Measurements from ENCODE around the gene ATL3.
"Not testable (repeated sequence)": the region's sequence is repeated elsewhere in the genome, so short reads cannot be mapped to it uniquely, and the experiment has no call there.

Gene ATL3

DNA sequence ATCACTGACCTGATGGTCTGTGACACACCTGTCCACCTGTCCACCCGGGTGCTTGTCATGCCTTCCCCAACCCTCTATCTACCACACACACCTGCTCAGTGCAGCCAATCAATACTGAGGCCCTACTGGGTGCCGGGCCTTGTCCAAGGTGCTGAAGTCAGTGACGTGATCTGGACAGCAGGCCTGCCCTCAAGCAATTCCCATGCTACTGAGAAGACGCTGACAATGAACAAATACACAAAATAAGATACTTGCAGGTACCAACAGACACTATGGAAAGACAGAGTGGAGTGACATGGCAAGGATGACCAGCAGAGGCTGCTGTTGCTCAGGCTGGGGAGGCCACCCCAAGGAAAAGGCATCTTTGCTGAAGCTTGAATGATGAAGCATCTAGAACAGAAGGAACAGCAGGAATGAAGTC is 78.2 kb downstream of the ATL3 start:
- DNase-seq (ENCODE audit: low read depth, low spot score), result peak; percentile 45

DNA sequence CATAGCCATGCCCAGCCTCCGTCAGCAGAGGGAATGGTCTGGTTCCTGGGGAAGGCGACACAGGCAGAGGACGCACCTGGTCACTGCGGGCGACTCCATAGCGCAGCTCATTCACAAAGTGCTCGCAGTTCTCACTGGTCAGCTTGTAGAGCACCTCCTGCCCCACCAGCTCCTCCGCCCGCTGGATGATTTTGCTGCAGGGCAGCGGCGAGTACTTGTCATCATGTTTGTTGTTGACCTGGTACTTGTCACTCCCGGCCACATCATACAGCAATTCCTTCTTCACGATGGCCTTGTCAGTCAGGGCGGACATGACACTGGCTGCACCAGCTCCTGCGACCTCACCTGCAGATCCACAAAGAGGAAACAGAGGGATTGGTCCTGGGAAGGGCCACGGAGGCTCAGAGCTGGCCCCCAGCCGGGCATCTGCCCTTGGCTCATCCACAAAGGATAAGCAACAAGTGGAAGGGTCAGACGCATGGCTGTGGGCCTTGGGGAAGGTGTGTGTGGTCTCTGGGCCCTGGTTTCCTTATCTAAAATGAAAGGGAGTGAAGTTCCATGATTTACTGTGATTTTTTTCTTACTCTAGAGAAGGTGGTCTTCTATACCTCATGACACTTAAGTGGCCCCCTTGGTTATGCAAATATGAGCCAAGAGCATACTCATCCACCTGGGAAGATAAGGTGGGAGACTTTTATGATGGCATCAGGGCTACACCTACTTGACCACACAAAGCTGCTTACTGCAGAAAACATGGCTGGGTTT is 81.0 kb downstream of the ATL3 start:
- DNase-seq (ENCODE audit: low read depth, low spot score), result no peak

DNA sequence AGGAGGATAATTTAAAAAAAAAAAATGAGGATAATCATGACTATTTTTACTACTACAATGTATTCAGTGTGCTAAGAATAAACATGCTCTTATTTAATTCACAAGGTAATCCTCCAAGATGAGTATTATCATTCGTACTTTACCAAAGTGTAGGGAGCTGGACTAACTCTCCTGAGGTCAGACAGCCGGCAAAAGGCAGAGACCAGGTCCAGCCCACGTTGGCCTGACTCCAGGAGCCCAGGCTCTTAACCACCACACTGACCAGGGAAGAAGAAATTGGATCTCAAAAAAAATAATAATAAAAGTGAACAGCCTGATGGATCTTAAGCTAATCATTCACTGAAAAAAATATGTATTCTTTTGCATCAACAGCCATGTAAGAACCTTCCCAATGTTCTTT is 82.2 kb downstream of the ATL3 start:
- no peak for DNase-seq (ENCODE audit: low read depth, low spot score)

DNA sequence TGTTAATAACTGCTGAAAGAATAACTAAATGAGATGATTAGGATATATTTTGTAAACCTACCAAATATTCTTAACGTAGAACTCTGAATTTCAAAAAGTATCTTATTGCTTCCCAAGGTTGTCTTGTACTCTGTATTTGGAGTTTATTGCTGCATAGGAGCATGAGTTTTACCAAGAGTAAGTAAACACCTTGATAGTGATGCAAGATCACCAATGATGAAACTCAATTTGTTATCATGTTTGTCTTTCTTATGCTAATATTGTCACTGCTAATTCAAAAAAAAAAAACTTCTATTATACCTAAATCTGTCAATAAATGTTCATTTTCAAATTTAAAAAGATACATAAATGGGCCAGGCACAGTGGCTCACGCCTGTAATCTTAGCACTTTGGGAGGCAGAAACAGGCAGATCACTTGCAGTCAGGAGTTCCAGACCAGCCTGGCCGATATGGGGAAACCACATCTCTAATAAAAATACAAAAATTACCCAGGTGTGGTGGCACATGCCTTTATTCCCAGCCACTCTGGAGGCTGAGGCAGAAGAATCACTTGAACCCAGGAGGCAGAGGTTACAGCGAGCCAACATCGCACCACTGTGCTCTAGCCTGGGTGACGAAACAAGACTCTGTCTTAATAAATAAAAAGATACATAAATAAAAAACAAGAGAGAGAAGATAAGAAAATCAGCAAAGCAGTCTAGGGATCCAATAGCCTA is 84.6 kb downstream of the ATL3 start:
- DNase-seq (ENCODE audit: low read depth, low spot score), result no peak

DNA sequence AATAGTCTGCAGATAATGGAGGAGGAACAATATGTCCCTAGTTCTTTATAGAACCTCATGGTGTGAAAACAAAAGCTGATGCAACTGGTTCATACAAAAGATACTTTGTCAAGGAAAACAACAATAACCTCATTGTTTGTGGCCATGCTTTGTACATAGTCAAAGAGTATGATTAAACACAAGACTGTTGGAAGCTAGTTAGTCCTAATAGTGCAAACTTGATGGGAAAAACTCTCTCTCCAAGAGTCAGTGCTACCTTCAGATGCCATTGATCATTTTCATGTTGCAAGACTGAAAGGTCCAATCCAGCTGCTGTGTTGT is 87.9 kb downstream of the ATL3 start:
- DNase-seq (ENCODE audit: low read depth, low spot score), result no peak

DNA sequence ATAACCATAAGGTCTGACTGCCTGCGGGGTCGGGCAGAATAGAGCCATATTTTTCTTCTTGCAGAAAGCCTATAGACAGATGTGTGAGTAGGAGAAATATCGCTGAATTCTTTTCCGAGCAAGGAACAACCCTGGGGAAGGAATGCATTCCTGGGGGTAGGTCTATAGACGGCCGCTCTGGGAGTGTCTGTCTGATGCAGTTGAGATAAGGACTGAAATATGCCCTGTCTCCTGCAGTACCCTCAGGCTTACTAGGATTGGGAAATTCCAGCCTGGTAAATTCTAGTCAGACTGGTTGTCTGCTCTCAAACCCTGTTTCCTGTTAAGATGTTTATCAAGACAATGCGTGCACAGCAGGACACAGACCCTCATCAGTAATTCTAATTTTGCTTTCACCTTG is 90.0 kb downstream of the ATL3 start:
- not testable (repeated sequence) for DNase-seq (ENCODE audit: low read depth, low spot score)

DNA sequence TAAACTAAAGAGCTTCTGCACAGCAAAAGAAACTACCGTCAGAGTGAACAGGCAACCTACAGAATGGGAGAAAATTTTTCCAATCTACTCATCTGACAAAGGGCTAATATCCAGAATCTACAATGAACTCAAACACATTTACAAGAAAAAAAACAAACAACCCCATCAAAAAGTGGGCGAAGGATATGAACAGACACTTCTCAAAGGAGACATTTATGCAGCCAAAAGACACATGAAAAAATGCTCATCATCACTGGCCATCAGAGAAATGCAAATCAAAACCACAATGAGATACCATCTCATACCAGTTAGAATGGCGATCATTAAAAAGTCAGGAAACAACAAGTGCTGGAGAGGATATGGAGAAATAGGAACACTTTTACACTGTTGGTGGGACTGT is 92.3 kb downstream of the ATL3 start:
- not testable (repeated sequence) for DNase-seq (ENCODE audit: low read depth, low spot score)

DNA sequence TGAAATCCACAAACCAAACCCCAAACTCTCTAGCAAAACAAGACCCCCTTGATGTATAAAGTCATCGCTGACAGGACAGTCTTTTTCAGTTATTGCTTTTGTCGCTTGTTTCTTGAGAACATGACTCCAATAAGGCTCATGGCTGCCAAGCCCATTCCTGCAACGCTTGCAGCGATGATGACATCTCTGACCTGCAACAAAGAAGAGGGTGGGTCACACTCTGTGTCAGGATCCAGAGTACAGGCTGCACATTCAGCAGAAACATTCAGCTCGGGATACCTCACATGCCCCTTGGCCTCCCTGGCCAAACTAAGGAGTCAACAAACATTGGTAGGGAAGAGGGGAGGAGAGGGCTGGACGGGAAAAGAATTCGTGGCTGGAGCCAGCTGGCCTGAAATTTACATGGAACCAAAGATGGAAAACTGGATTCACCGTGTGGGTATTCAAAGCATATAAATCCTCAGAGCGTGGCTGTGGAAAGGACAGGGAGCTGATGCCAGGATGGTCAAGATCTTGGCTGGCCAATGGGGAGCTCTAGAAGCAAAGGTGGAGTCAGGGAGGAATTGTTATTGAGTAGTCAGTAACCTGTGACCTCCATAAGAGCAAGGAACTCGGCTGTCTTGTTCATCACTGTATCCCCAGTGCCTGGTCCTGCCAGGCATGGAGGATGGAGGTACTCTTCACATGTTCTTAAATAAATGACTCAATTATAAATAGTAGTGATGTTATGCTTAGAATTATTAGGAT is 96.1 kb downstream of the ATL3 start:
- no peak for DNase-seq (ENCODE audit: low read depth, low spot score)
